ENCODE measurements around the gene INA. TPM values are rescaled to one million over a fixed set of nuclear protein-coding genes. Genes with fewer than 3 reads are reported as not detected.

The INA gene
- total and polyA plus RNA-seq, 2 donors (not counting 3 experiments of a cell fraction or from before 2014, with no cell fraction given): 0.25 to 0.40 TPM

- TF ChIP-seq CTCF (IDR thresholded peaks at IDR 0.05; ENCODE audit: extremely low read depth in 1 of 2, insufficient read depth in 1 of 2, low read depth in 1 of 2, low read length in 2 of 2) (no peak), JUN (IDR thresholded peaks at IDR 0.05; ENCODE audit: borderline replicate concordance, insufficient read depth, insufficient read length, low read depth) (no peak), POLR2A (IDR thresholded peaks at IDR 0.05; ENCODE audit: low read depth, low read length) (no peak), MYC (IDR thresholded peaks at IDR 0.05; ENCODE audit: low read depth, low read length) (no peak)
- POLR2A ChIA-PET: no interaction called here
- CTCF ChIA-PET: interaction anchor here (0.5 to 2.7 kb wide), 17 partner anchors 9 to 421 kb away, joined by 3 to 29 read pairs (median 6); partner anchors contain the start of gene CNNM2
- FAIRE-seq (no peak), DNase-seq (ENCODE audit: low read depth, low spot score) (no peak)
- dilution Hi-C loops (cut with MboI; ENCODE audit: extremely low pct_ligation_motif_present, low sequenced_read_pairs): no loop called here
- Histone ChIP-seq H3K4me1 (ENCODE audit: control insufficient read depth, extremely low read depth, insufficient read depth, low read length) (no peaks in the 10 kb centered on the region), H3K9ac (replicated peaks; ENCODE audit: extremely low read depth, insufficient read depth, low read length) (no peak overlapping the region), H3K4me2 (ENCODE audit: insufficient read depth, low read length) (no peak overlapping the region), H3K4me3 (replicated peaks in 1 of 3; ENCODE audit: insufficient read depth in 1 of 3, low read depth in 1 of 3, low read length in 3 of 3) (no peak overlapping the region), H3K27me3 (ENCODE audit: control insufficient read depth in 2 of 2, insufficient read depth in 2 of 2, low read length in 2 of 2) (no peaks in the 10 kb centered on the region), H3K36me3 (ENCODE audit: control insufficient read depth in 2 of 2, extremely low read depth in 1 of 2, insufficient read depth in 2 of 2, low read length in 2 of 2) (peaks cover 2 to 7% of the 10 kb centered on the region in 2 experiments), H3K79me2 (ENCODE audit: control insufficient read depth, insufficient read depth, low read length) (no peaks in the 10 kb centered on the region), H2AFZ (ENCODE audit: low read depth, low read length) (no peak overlapping the region), H3K27ac (ENCODE audit: insufficient read depth, low read depth, low read length) (no peak overlapping the region), H3K9me3 (replicated peaks; ENCODE audit: control insufficient read depth, insufficient read depth, low read length) (no peaks in the 10 kb centered on the region), H4K20me1 (replicated peaks; ENCODE audit: control insufficient read depth, extremely low read depth, insufficient read depth, low read length) (no peaks in the 10 kb centered on the region), H3K9me1 (replicated peaks; ENCODE audit: control insufficient read depth, extremely low read depth, insufficient read depth, low read length) (no peaks in the 10 kb centered on the region)
- intact Hi-C loops (cut with micrococcal nuclease): loop anchor here (1.0 kb wide), 1 partner anchor 417 kb away; no protein-coding TSS in a partner anchor
- BruUV-seq (replicated peaks): no TSS peak
These were observed 57.6 kb downstream of the INA start for GRCh38 chr10:103334567-103334966.

- Histone ChIP-seq H3K79me2 (ENCODE audit: control insufficient read depth, insufficient read depth, low read length) (no peaks in the 10 kb centered on the region), H4K20me1 (replicated peaks; ENCODE audit: control insufficient read depth, extremely low read depth, insufficient read depth, low read length) (no peaks in the 10 kb centered on the region), H3K27ac (ENCODE audit: insufficient read depth, low read depth, low read length) (no peak overlapping the region), H3K9me3 (replicated peaks; ENCODE audit: control insufficient read depth, insufficient read depth, low read length) (no peaks in the 10 kb centered on the region), H2AFZ (ENCODE audit: low read depth, low read length) (no peak overlapping the region), H3K4me3 (replicated peaks in 1 of 3; ENCODE audit: insufficient read depth in 1 of 3, low read depth in 1 of 3, low read length in 3 of 3) (no peak overlapping the region), H3K9me1 (replicated peaks; ENCODE audit: control insufficient read depth, extremely low read depth, insufficient read depth, low read length) (no peaks in the 10 kb centered on the region), H3K36me3 (ENCODE audit: control insufficient read depth in 2 of 2, extremely low read depth in 1 of 2, insufficient read depth in 2 of 2, low read length in 2 of 2) (peaks cover 2 to 6% of the 10 kb centered on the region in 2 experiments), H3K27me3 (ENCODE audit: control insufficient read depth in 2 of 2, insufficient read depth in 2 of 2, low read length in 2 of 2) (no peaks in the 10 kb centered on the region), H3K4me1 (ENCODE audit: control insufficient read depth, extremely low read depth, insufficient read depth, low read length) (no peaks in the 10 kb centered on the region), H3K9ac (replicated peaks; ENCODE audit: extremely low read depth, insufficient read depth, low read length) (no peak overlapping the region), H3K4me2 (ENCODE audit: insufficient read depth, low read length) (no peak overlapping the region)
- intact Hi-C loops (cut with micrococcal nuclease) (no loop called here), dilution Hi-C loops (cut with MboI; ENCODE audit: extremely low pct_ligation_motif_present, low sequenced_read_pairs) (no loop called here)
- ChIA-PET POLR2A (no interaction called here), CTCF (interaction anchor here (0.8 to 1.3 kb wide), 3 partner anchors 11 to 419 kb away, joined by 3 to 4 read pairs (median 3); partner anchors contain the start of gene CNNM2)
- no TSS peak for BruUV-seq (replicated peaks)
- FAIRE-seq (no peak), DNase-seq (ENCODE audit: low read depth, low spot score) (no peak)
- TF ChIP-seq CTCF (IDR thresholded peaks at IDR 0.05; ENCODE audit: extremely low read depth in 1 of 2, insufficient read depth in 1 of 2, low read depth in 1 of 2, low read length in 2 of 2): no peak
- TF ChIP-seq MYC (IDR thresholded peaks at IDR 0.05; ENCODE audit: low read depth, low read length): no peak
- no peak for TF ChIP-seq FOS (IDR thresholded peaks at IDR 0.05; ENCODE audit: borderline replicate concordance, insufficient read depth, low read length)
- TF ChIP-seq JUN (IDR thresholded peaks at IDR 0.05; ENCODE audit: borderline replicate concordance, insufficient read depth, insufficient read length, low read depth): no peak
- TF ChIP-seq GATA2 (IDR thresholded peaks at IDR 0.05; ENCODE audit: insufficient read depth, insufficient read length, low read depth, low read length): no peak
- TF ChIP-seq POLR2A (IDR thresholded peaks at IDR 0.05; ENCODE audit: low read depth, low read length): no peak
- no peak for TF ChIP-seq MAX (IDR thresholded peaks at IDR 0.05; ENCODE audit: insufficient read depth, insufficient read length)
- TF ChIP-seq POLR2AphosphoS5 (IDR thresholded peaks at IDR 0.05; ENCODE audit: insufficient read depth, low read depth, low read length): no peak
- TF ChIP-seq EZH2 (IDR thresholded peaks at IDR 0.05; ENCODE audit: borderline replicate concordance, low read depth, low read length, severe bottlenecking): no peak
These were observed 59.4 kb downstream of the INA start for GRCh38 chr10:103336370-103336769.
